Panc1 (cell line): ENCODE data around the gene SH3GLB2.
A peak's percentile ranks its signal among the peaks of the same experiment; 100 is the strongest.

ENCODE experiments used
- CTCF ChIP-seq: fragments of 450-650 bp; IDR thresholded peaks from 2 replicates; pipeline ENCODE4 v1.5.1; 2017; ENCODE audit warnings: mild to moderate bottlenecking
- POLR2AphosphoS5 ChIP-seq: IDR thresholded peaks from 2 replicates; pipeline ENCODE4 v1.6.1; 2012; ENCODE audit warnings: mild to moderate bottlenecking, low read depth, low read length, moderate library complexity
- REST ChIP-seq, 2 experiments: IDR thresholded peaks; 2 replicates each; pipeline ENCODE4 v1.6.1; 2011 to 2012; ENCODE audit warnings: low read depth in 2 of 2, control low read depth in 1 of 2, low read length in 1 of 2, mild to moderate bottlenecking in 1 of 2, moderate library complexity in 1 of 2; ENCODE audit not compliant: insufficient read depth in 1 of 2

GRCh38 chr9:129036241-129036922, 8.3 kb upstream of the SH3GLB2 start, which contains the start of gene MIGA2:
- TF ChIP-seq CTCF (no peak), REST (IDR thresholded peaks at IDR 0.05; ENCODE audit: insufficient read depth in 1 of 2, low read depth in 2 of 2, low read length in 1 of 2) (no peak), POLR2AphosphoS5 (0 out of 2 replicates have a peak, but pooled peaks have one; percentile 48)
